Peyer's patch (tissue), 4 donors: ENCODE data around the gene SATB1. TPM values are rescaled to one million over a fixed set of nuclear protein-coding genes. Genes with fewer than 3 reads are reported as not detected.

Source experiments
- DNase-seq, 3 donors: peaks; one replicate each; pipeline ENCODE4 v3.0.0-alpha.2; 2017 to 2019
- H3K27ac ChIP-seq, 4 donors: fragments of 200-600 bp; sonication (generic); one replicate each; pipeline ENCODE4 v1.5.1; 2016 to 2019
- H3K27me3 ChIP-seq, 2 donors: fragments of 200-600 bp; sonication (generic); one replicate each; pipeline ENCODE4 v1.5.1; 2019
- H3K36me3 ChIP-seq, 3 donors: fragments of 200-600 bp; sonication (generic); one replicate each; pipeline ENCODE4 v1.5.1; 2016 to 2019
- H3K4me1 ChIP-seq, 4 donors: fragments of 200-600 bp; sonication (generic); one replicate each; pipeline ENCODE4 v1.5.1; 2016 to 2019
- H3K4me3 ChIP-seq, 4 donors: fragments of 200-600 bp; sonication (generic); 1 replicate in 3 of 4; 2 replicates in 1 of 4; pipeline ENCODE4 v1.5.1; 2016 to 2019; ENCODE audit warnings: mild to moderate bottlenecking in 1 of 4
- H3K9me3 ChIP-seq, 4 donors: fragments of 200-600 bp; sonication (generic); one replicate each; pipeline ENCODE4 v1.5.1; 2016 to 2019; ENCODE audit warnings: mild to moderate bottlenecking in 1 of 4
- POLR2A ChIP-seq, 2 donors: fragments of 450-650 bp; IDR thresholded peaks; one replicate each; pipeline ENCODE4 v1.5.1; 2017; ENCODE audit warnings: antibody characterized with exemption in 2 of 2, mild to moderate bottlenecking in 2 of 2, moderate library complexity in 2 of 2
- total RNA-seq, 4 donors: library from RNA; depleted of rRNA; stranded (reverse); fragments of >200 nt; gene quantifications; one replicate each; pipeline ENCODE4 v1.1.0, GENCODE V29; 2016
- TF ChIP-seq, protein P1 (sequence below), 6 experiments: fragments of 450-650 bp in 4 of 6; fragments of 200-600 bp in 2 of 6; sonication (generic) in 1 of 6; IDR thresholded peaks; one replicate each; pipeline ENCODE4 v1.5.1; 2017 to 2019; ENCODE audit warnings: antibody characterized with exemption in 6 of 6, mild to moderate bottlenecking in 3 of 6, moderate library complexity in 1 of 6

Gene SATB1
- total RNA-seq, 4 donors from 2014 or later: 46.6 to 101 (median 63.2) TPM

GRCh38 chr3:18386274-18386890, 38.8 kb downstream of the SATB1 start:
- Histone ChIP-seq H3K27me3 (no peaks in the 10 kb centered on the region), H3K36me3 (peaks cover 0 to 12% (median 0%) of the 10 kb centered on the region in 3 donors), H3K27ac (no peak overlapping the region), H3K9me3 (no peaks in the 10 kb centered on the region), H3K4me3 (no peak overlapping the region), H3K4me1 (no peaks in the 10 kb centered on the region)
- TF ChIP-seq POLR2A (IDR thresholded peaks at IDR 0.05): no peak
- TF ChIP-seq, protein P1, sequence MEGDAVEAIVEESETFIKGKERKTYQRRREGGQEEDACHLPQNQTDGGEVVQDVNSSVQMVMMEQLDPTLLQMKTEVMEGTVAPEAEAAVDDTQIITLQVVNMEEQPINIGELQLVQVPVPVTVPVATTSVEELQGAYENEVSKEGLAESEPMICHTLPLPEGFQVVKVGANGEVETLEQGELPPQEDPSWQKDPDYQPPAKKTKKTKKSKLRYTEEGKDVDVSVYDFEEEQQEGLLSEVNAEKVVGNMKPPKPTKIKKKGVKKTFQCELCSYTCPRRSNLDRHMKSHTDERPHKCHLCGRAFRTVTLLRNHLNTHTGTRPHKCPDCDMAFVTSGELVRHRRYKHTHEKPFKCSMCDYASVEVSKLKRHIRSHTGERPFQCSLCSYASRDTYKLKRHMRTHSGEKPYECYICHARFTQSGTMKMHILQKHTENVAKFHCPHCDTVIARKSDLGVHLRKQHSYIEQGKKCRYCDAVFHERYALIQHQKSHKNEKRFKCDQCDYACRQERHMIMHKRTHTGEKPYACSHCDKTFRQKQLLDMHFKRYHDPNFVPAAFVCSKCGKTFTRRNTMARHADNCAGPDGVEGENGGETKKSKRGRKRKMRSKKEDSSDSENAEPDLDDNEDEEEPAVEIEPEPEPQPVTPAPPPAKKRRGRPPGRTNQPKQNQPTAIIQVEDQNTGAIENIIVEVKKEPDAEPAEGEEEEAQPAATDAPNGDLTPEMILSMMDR (IDR thresholded peaks at IDR 0.05): no peak
- no peak for DNase-seq

DNA sequence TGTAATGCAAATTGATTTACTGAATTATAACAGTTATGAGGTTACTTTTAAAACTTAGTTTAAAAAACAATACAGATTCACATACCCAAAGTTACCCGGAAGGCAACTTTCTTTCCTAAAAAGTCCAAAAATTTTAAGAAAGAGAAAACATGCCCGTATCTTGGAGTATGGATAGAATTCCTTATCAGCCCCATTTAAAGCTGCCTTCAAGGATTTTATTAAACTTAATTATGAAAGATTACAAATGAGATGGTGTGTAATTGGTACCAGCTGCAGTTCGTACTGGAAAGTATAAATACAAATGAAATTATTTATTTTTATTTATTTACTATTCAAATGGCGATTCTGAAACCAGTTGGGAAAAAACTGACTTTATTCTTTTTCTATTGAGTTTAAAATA, 39.4 kb downstream of the SATB1 start:
- Histone ChIP-seq H3K27ac (no peak overlapping the region), H3K27me3 (no peaks in the 10 kb centered on the region), H3K4me1 (no peaks in the 10 kb centered on the region), H3K4me3 (no peak overlapping the region), H3K9me3 (no peaks in the 10 kb centered on the region), H3K36me3 (peaks cover 0 to 12% (median 0%) of the 10 kb centered on the region in 3 donors)
- TF ChIP-seq, protein P1 (IDR thresholded peaks at IDR 0.05): no peak
- TF ChIP-seq POLR2A (IDR thresholded peaks at IDR 0.05): no peak
- no peak for DNase-seq

DNA sequence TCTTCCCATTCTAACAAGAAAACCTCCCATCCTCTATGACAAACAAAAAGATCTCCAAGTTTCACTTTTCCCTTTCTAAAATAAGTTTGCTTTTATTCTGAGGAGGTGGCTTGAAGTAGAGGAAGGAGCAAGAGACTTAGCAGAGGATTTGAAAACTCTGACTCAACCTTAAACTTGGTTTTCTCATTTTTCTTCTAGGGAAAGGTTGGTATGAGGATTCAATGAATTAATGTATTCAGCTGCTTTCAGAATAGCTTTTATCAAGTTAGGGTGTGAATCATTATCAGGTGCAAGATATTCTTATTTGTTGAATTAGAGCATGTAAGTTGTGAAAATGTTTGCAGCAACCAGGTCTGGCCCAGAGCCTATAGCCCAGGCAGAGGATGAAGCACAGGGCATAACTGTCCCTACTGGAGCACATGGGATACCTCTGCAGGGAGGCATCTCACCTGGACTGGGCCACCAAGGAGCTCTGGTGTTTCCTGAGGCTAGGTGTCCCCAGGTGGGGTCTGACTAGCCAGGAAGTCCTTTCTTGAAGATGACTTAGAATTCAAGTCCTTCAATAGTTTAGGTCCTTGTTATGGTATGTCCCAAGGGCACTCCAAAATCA, 42.3 kb downstream of the SATB1 start:
- H3K4me1 ChIP-seq: no peaks in the 10 kb centered on the region

DNA sequence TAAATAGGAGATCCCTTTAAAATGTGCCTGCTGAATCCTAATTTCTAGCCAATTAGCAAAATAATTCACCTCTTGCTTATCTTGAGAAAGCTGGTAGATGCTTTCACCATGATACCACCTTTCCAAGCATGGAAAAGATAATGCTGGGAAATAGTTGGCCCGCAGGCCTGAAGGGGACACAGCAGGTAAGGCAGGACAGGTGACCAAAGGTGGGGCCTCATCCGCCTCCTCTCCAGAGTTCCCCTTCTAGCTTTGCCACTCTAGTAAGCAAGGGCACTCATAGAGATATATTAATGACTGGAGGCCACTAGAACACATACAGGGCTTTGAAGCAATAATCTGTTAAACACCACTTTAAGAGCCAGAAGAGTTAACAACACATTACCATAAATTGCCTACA, 45.5 kb downstream of the SATB1 start:
- no peak overlapping the region for H3K4me3 ChIP-seq
- no peak overlapping the region for H3K27ac ChIP-seq
- no peaks in the 10 kb centered on the region for H3K9me3 ChIP-seq
- DNase-seq: no peak
- H3K4me1 ChIP-seq: no peaks in the 10 kb centered on the region
- peaks cover 0 to 25% (median 0%) of the 10 kb centered on the region in 3 donors for H3K36me3 ChIP-seq
- H3K27me3 ChIP-seq: no peaks in the 10 kb centered on the region
- TF ChIP-seq, protein P1 (IDR thresholded peaks at IDR 0.05): no peak
- TF ChIP-seq POLR2A (IDR thresholded peaks at IDR 0.05): no peak

More for the DNA sequence above, 42.3 kb downstream of the SATB1 start:
- Histone ChIP-seq H3K27me3 (no peaks in the 10 kb centered on the region), H3K4me3 (no peak overlapping the region), H3K27ac (no peak overlapping the region), H3K9me3 (no peaks in the 10 kb centered on the region), H3K36me3 (peaks cover 0 to 14% (median 0%) of the 10 kb centered on the region in 3 donors)
- DNase-seq: no peak
- no peak for TF ChIP-seq POLR2A (IDR thresholded peaks at IDR 0.05)
- TF ChIP-seq, protein P1 (IDR thresholded peaks at IDR 0.05): no peak

- TF ChIP-seq, protein P1 (IDR thresholded peaks at IDR 0.05): no peak
- no peak for TF ChIP-seq POLR2A (IDR thresholded peaks at IDR 0.05)
- no peaks in the 10 kb centered on the region for H3K4me1 ChIP-seq
- no peaks in the 10 kb centered on the region for H3K27me3 ChIP-seq
- peaks cover 0 to 27% (median 0%) of the 10 kb centered on the region in 3 donors for H3K36me3 ChIP-seq
- no peak for DNase-seq
- H3K9me3 ChIP-seq: no peaks in the 10 kb centered on the region
- H3K4me3 ChIP-seq: no peak overlapping the region
- H3K27ac ChIP-seq: no peak overlapping the region
Measured at GRCh38 chr3:18378218-18378617, 46.9 kb downstream of the SATB1 start.
